Astrocyte (in vitro differentiated cells and primary cell): ENCODE measurements around the gene OR1J4.
"Not testable (repeated sequence)": the region's sequence is repeated elsewhere in the genome, so short reads cannot be mapped to it uniquely, and the experiment has no call there.

Source experiments
- CTCF ChIP-seq: IDR thresholded peaks from 2 replicates; pipeline ENCODE4 v1.5.1; 2011; ENCODE audit warnings: low read depth, mild to moderate bottlenecking, inconsistent platforms, low read length, moderate library complexity; ENCODE audit not compliant: insufficient read depth
- EZH2 ChIP-seq: IDR thresholded peaks from 2 replicates; pipeline ENCODE4 v1.6.1; 2012; ENCODE audit warnings: mild to moderate bottlenecking, low read length, inconsistent platforms; ENCODE audit not compliant: insufficient read depth

- TF ChIP-seq CTCF, EZH2: not testable (repeated sequence)
Observed at GRCh38 chr9:122531157-122531556, 12.2 kb downstream of the OR1J4 start.
